NCI-H1417 treated with DMSO at 0.1 percent for 48 hours (cell line): ENCODE results near the gene CRYBB1.
"Not testable (repeated sequence)": the region's sequence is repeated elsewhere in the genome, so short reads cannot be mapped to it uniquely, and the experiment has no call there.

Experiments used
- DNase-seq: peaks from one replicate; lab custom pipeline; 2025; lab: John Stamatoyannopoulos, UW

The CRYBB1 gene

DNA sequence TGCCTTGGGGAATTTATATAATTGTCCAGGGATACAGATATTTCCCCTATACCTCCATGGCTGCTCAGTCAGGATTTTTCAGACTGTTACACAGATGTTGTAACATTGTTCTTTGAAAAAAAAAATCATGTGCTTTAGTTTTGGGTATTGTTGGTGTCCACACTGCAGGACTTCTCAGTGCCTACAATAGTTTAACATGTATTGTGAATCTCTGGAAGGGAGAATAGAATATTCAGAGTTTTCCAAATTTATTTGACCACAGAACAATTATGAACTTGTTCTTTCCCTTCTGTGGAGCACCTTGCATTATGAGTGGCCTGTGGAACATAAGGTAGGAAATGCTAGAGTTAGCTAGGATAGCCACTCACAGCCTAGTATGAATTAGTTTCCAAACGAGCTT lies 18.5 kb upstream of the CRYBB1 start:
- no peak for DNase-seq

DNA sequence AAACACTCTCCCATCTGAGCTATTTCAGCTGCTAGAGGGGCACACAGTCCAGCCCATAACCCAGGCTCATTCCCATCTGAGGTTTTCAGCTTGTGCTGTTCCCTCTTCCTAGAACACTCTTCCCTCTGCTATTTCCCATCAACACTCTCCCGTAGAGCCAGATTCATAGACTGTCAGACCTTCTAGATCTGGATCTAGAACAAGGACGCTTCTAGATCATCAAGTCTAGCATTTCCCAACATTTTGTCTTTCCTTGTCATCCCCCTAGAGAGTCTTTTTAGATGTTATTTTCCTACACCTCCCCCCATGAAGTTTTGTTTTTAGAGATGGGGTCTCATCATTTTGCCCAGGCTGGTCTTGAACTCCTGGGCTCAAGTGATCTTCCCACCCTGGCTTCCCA lies 17.3 kb upstream of the CRYBB1 start:
- DNase-seq: no peak

DNA sequence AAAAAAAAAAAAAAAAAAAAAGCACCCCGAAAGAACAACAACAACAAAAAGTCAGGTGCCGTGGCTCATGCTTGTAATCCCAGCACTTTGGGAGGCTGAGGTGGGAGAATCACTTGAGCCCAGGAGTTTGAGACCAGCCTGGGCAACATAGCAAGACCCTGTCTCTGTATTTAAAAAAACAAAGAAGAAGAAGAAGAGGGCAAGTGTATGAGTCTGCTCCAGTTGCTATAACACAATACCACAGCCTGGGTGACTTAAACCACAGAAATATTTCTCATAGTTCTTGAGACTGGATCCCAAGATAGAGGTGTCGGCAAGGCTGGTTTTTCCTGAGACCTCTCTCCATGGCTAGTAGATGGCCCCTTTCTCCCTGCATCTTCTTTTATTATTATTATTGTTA lies 16.4 kb upstream of the CRYBB1 start:
- no peak for DNase-seq

DNA sequence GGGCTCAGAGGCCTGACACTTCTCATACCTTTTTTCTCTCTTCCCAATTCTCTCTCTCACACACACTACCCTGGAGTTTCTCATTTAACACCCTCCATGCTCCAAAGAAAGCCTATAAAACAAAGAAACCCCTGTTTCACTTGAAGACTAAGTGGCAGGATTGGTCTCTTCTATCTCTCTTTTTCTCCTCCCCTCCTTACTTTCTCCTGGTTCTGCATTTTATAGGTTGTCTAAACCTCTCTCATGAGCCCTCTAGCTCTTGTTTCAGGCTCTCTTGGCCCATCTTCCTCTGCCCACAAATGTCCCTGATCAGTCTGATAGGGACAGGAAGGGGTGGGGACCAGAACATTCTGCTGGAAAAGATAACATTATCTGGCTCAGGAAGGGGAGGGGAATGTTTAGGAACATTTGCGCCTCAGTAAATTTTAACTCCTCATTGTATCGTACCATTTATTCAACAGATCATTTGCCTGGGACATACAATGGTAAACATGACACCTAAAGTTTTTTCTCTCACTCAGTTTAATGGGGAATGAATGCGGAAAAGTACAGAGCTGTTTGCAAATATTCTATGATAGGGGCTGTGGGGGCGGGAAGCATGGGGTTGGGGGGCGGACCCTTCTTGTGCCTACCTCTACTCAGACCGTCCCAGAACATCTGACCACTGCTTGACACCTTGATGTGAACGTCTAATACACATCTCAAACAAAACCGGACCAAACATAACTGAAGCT lies 14.8 kb upstream of the CRYBB1 start:
- no peak for DNase-seq

DNA sequence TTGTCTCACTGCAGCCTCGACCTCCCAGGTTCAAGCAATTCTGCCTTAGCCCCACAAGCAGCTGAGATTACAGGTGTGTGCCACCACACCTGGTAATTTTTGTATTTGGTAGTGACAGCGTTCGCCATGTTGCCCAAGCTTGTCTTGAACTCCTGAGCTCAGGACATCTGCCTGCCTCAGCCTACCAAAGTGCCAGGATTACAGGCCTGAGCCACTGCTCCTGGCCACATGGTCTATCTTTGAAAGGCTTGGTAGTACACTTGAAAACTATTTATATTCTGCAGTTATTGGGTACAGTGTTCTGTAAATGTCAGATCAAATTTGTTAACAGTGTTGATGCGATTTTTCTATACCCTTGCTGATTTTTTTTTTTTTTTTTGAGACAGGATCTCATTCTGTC lies 13.5 kb upstream of the CRYBB1 start:
- DNase-seq: no peak

DNA sequence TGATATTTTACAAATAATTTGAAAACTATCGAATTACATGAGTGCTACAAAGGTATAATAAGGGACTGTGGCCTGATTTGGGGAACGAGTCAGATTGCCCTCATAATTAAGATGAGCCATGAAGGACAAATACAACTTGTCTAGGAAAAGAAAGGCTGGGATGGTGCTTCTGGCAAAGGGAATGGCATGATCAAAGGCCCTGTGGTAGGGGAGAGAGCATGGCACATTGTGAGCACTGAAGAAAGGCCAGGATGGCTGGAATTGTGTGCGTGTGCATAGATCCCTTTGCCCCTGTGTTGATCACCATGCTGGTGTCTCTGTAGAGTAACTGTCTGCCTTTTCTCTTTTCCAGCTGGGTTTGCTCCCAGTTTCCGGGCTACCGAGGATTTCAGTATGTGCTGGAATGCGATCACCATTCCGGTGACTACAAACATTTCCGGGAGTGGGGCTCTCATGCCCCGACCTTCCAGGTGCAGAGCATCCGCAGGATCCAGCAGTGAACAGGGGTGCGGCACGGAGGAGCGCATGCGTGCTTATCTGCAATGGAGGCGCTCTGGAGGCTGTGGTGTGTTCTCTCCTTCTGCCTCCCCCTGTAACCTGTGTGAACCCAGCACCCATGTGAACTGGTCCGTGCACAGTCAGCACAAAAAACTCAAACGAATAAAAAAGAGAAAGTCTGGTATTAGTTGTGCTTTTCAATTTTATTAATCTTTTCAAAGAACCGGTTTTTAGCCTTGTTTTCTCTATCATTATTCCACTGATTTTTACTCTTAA lies 12.3 kb upstream of the CRYBB1 start:
- DNase-seq: no peak

DNA sequence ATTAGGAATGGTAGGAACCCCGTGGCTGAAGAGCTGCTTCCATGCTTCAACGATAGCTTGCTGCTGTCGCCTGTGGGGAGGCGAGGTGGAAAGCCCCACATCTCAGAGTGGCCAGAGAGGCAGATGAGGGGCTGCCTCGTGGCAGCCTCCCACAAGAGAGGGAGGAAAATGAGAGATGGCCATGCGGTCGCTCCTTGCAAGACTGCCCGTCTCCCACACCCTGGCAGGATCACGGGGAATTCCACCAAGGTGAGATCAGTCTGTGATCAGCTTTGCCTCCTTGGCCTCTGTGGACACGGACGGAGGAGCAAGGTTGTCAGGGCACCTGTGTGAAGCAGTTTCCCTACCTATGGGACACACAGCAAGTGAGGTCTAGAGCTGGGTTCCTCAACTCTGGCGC lies 7.0 kb upstream of the CRYBB1 start:
- no peak for DNase-seq

DNA sequence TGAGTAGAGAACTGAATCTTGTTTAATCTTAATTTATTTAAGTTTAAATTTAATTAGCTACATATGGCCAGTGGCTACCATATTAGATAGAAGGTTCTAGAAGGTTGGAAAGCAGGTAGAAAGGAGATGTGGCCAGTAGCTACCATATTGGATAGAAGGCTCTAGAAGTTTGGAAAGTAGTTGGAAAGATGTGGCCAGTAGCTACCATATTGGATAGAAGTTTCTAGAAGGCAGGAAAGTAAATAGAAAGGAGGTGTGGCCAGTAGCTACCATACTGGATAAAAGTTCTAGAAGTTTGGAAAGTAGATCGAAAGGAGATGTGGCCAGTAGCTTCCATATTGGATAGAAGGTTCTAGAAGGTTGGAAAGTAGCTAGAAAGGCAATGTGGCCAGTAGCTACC lies 6.2 kb upstream of the CRYBB1 start:
- no peak for DNase-seq

DNA sequence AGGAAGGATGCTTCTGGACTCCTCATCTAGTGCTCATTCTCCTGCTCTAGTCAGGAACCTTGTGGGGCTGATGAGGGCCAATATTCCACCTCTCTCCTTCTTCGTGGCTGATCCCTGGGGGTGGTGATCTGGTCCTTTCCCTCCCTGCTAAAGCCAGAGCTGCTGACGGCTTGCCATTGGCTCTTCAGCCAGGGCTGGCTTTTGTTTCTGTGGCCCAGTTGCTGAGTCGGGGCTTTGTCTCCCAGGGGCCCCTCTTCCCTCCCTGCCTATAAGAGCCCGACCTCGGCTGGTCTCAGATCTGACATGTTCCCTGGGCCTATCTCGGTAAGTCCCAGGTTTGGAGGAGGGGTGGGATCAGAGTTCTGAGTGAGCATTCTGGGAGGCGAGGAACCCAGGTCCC lies 3.8 kb upstream of the CRYBB1 start, which contains the start of gene CRYBA4:
TSS of gene CRYBA4 (plus strand) at position 301 of the 400 bp plus-strand sequence. CDS start 634 bp downstream, outside the sequence.
- no peak for DNase-seq

DNA sequence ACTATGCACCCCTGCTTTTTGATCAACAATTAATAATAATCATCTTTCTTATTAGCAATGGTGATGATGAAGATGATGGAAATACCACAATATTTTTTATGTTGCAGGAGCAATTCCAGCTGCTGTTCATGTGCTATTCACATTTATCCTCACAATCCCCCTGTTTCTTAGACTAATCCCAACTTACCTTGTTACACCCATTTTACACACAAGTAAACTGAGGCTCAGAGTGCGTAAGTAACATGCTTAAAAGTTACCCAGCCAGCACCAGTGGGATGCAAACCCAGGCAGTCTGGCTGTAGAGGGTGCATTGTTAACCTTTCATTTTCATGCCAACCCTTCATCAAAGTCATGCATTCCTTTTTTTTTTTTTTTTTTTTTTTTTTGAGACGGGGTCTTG lies 2.4 kb upstream of the CRYBB1 start:
- DNase-seq: no peak

DNA sequence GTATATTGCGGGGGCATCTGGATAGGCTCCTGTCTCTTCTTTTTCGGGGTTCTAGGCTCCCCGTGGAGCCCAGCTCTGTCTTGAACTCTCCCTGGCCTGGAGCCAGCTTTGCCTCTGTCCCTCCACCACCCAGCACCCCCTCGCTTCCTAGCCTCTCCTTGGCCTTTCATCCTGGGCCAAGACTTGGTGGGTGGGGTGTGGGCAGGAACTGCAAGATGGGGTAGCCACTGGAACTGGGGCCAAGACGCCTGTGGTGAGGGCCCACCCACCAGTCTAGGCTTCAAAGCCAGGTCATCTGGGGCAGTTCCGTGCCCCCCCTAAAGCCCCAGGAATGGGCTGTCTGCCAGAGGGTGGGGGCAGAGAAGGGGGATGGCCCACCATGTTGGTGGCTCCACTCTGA lies 1.7 kb upstream of the CRYBB1 start:
- no peak for DNase-seq

DNA sequence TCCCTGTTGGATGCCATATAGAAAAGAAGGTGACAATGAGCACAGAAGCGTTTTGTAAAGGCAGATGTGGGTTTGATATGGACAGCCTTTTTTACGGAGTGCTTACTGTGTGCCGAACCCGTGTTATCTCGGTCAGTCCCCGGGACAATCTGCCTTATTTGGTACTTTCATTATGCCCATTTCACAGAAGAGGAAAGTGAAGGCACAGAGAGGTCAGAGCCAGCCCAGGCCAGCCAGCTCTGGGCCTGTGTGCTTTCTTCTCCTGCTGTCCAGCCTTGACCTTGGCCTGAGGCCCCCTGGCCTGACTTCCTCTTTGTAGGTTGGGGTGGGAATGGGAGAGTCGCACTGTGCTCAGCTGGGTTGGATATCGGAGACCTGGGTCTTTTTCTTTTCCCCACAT lies 628 bp upstream of the CRYBB1 start:
- no peak for DNase-seq

DNA sequence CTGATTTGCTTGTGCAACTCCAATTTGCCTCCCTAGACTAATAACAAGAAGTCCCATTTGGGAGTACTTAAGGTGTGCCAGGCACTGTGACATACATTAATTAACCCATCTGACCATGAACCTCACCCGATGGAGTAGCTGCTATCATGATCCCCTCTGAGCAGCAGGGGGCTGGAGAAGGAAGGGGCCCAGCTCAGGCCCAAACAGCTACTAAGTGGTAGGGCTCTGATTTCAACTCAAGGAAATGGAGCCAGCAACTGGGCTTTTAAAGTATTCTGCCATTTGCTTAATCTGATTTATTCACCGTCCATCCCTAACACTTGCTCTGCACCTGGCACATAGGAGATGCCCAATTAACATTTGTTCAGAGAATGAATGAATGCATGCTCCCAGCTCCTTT lies 1.2 kb downstream of the CRYBB1 start:
- no peak for DNase-seq

DNA sequence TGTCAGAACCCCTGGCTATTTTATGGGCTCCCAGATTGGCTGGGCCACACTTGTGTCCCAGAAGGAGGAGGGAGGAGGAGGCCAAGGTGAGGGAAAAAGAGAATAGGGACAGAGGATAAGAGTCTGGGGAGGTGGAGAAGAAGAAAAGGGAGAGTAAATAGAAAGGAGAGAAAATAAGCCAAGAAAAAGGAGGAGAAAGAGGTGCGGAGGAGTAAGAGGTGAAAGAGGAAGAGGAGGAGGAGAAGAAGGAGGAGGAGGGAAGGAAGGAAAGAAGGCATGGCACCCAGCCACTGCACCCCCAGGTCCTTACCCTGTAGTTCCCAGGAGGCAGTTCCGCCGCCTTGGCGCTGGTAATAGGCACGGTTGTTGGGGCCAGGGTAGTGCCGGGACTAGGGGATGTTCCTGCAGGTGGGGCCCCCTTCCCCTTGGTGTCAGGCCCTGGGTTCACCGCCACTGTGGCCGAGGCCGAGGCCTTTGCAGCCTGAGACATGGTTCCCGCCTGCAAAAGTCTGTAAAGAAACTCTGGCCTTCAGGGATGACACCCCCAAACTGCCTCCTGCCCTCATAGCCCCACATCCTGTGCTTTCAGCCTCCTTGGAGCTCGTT lies 1.9 kb downstream of the CRYBB1 start:
- no peak for DNase-seq

DNA sequence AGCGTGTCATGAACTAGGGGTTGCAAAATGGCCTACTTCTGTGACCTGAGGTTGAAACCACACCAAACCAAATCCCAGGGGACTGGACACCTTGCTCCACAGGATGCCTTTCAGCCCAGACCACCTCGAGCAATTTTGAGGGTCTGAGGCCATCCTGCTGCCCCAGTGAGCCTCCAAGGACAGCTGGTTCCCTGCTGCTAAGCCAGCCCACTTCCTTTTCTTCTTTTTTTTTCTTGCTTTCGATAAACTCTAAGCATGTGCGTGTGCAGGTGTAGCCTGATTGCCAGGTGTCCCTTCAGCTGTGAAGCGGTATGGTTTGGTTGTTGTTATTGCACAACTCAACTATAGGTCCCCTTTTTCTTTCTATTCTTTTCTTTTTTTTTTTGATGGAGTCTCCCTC lies 2.7 kb downstream of the CRYBB1 start:
- no peak for DNase-seq

DNA sequence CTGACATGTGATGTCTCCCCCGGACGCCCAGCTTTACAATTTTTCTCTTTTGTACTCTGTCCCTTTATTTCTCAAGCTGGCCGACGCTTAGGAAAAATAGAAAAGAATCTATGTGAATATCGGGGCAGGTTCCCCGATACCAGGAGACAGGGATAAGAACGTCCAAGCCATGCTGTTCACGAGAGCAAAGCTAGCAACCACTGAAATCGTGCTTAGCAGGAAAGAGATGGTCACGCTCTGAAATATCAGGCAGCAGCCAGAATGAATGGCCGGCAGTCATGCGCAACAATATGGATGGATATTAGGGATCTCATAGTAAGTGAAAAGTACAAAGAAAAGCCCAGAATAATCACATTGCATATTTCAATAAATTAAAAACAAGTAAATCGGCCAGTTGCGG lies 3.5 kb downstream of the CRYBB1 start:
- DNase-seq: no peak

DNA sequence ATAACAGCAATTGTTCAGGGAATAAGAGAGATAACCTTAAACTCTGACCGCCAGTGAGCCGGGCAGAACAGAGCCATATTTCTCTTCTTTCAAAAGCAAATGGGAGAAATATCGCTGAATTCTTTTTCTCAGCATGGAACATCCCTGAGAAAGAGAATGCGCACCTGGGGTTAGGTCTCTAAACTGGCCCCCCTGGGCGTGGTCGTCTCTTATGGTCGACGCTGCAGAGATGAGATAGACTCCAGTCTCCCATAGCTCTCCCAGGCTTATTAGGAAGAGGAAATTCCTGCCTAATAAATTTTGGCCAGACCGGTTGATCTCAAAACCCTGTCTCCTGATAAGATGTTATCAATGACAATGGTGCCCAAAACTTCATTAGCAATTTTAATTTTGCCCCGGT lies 4.1 kb downstream of the CRYBB1 start:
- not testable (repeated sequence) for DNase-seq

DNA sequence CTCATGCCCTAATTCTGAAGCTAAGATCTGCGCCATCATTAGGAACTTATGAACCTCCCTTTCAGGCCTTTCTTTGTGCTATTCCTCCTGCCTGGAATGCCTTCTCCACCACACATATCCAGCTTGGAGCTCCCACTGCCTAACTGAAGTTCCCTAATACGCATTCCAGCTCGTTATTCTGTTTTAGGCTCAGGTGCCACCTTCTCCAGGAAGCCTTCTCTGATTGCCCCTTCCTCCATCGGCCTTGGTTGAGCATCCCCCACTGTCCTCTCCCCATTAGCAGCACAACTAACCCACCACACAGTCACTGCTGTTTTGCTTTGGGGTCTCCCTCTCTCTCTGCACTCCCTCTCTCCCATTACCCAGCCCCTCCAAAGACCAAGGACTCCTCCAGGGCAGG lies 5.2 kb downstream of the CRYBB1 start:
- no peak for DNase-seq

DNA sequence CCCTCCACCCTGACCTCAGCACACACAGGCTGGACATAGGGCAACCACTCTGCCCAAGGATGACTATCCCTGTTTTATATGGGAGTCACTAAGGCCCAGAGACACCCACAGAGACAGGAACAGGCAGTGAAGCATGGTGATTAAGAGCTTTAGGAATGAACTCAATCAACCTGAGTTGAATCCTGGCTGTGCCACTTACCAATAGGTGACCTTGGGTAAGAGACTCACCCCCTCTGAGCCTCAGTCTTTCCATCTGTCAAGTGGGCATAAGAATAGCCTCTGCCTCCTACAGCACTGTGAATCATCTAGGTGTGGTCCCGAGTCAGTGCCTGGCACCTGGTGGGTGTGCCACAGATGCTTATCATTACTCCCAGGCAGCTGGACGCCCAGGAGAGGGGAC lies 6.8 kb downstream of the CRYBB1 start:
- no peak for DNase-seq

DNA sequence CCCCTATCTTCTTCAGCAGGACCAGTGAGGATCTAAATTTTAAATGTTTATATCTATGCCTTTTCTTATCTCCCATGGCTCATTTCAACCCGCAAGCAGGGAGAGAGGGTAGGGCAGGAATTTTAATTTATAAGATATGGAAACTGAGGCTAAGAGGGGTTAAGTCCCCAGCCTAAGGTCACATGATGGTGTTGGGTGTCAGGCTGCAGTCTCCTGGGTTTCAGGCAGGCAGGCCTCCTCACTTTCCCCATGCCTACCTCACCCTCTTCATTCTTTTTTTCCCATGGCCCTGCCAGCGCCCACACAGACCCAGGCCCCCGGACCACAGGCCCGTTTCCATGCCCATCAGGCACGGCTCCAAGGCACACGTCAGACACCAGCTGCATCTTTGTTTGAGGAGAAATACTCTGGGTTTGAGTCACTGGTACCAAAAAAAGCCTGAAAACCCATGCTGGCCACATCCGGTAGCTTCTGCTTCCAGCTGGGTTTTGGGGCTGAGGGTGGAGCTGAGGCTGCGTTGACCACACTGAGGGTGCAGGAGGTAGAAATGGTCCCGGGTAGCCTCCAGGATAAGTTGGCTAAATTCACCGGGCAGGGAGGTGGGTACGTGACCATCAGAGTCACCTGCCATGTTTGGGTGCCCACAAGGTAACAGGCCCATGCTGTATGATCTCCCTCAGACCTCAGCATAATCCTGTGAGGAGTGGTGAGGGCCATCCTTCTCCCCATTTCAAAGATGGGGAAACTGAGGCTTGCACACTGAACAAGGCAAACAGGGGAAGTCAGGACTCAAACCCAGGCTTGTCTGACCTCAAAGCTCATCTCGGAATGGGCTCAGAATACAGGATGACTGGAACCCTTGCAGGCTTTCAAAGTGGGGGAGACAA lies 7.5 kb downstream of the CRYBB1 start:
- no peak for DNase-seq

DNA sequence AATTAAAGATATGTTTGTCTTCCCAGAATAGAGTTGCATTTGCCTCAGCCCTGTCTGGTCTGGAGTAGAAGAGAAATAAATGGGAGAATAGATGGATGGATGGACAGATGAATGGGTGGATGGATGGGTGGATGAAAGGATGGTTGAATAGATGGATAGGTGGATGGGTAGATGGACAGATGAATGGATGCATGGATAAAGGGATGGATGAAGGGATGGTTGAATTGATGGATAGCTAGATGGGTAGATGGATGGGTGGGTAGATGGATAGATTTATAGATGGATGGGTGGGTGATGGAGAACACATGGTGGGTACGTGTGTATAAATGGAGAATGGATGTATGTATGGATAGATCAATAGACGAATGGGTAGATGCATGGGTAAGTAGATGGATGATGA lies 8.5 kb downstream of the CRYBB1 start:
- no peak for DNase-seq

DNA sequence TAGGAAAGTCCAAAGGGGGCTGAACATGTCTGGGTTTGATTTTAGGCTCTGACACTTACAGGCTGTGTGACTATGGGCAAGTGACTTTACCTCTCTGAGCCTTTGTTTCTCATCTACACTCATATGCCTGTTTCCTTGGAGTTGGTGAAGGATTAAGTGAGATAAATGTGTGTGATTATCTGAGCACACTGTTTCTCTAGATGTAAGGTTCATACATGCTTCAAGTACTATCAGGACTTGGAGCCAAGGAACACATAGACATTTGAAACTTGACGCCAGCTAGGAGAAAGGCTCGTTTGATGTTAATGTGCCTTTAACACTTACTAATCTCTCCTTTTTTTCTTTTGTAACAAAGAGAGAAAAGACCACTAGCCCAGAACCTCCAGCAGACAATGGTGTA lies 9.7 kb downstream of the CRYBB1 start:
- no peak for DNase-seq
